Left lung (tissue), 10 donors: ENCODE measurements around the gene GPD2. TPM values are rescaled to one million over a fixed set of nuclear protein-coding genes. Genes with fewer than 3 reads are reported as not detected.
"Not testable (repeated sequence)": the region's sequence is repeated elsewhere in the genome, so short reads cannot be mapped to it uniquely, and the experiment has no call there.

Experiments
- ATAC-seq: fragments of 200-7000 bp; cut with Tn5 transposase; one replicate; pipeline ENCODE4 v1.9.1; 2020; ENCODE audit warnings: moderate library complexity
- DNase-seq, 4 donors: peaks; one replicate each; pipeline ENCODE4 v3.0.0-alpha.2; 2013 to 2020
- H3K27ac ChIP-seq, 2 donors: fragments of 200-600 bp; sonication (generic) in 1 of 2; one replicate each; pipeline versions ENCODE4 v1.5.0 to v1.8.0; 2020 to 2021
- H3K27me3 ChIP-seq, 2 donors: fragments of 200-600 bp; sonication (generic) in 1 of 2; one replicate each; pipeline versions ENCODE4 v1.5.0 to v1.8.0; 2020 to 2021
- H3K36me3 ChIP-seq, 2 donors: fragments of 200-600 bp; sonication (generic) in 1 of 2; one replicate each; pipeline versions ENCODE4 v1.5.0 to v1.8.0; 2020 to 2021
- H3K4me1 ChIP-seq, 2 donors: fragments of 200-600 bp; one replicate each; pipeline ENCODE4 v1.8.0; 2021
- H3K4me3 ChIP-seq, 2 donors: fragments of 200-600 bp; sonication (generic) in 1 of 2; one replicate each; pipeline versions ENCODE4 v1.5.0 to v1.8.0; 2020 to 2021; ENCODE audit warnings: mild to moderate bottlenecking in 1 of 2
- H3K9me3 ChIP-seq, 2 donors: fragments of 200-600 bp; sonication (generic) in 1 of 2; one replicate each; pipeline versions ENCODE4 v1.5.0 to v1.8.0; 2020 to 2021
- intact Hi-C, 2 donors: fragments of 100-400 bp; cut with DNase I; formaldehyde crosslinking; loops; one replicate each; pipeline versions ENCODE4 v1.11.2 to v1.14.2; 2022
- polyA plus RNA-seq, 6 donors: library from polyadenylated mRNA; unstranded; fragments of 120-200 nt; gene quantifications; one replicate each; pipeline ENCODE4 v1.2.1, GENCODE V29; 2013; ENCODE audit not compliant: insufficient read length in 6 of 6
- total RNA-seq, 2 donors: library from RNA; stranded (reverse); fragmentation: NEBNext Ultra II Directional; extraction: Animal tissue kit (Norgen Biotek cat#: 25700); gene quantifications; one replicate each; pipeline ENCODE4 v1.2.1, GENCODE V29; 2021
- TF ChIP-seq, protein P1 (sequence below), 2 donors: fragments of 200-600 bp; sonication (generic) in 1 of 2; IDR thresholded peaks; one replicate each; pipeline versions ENCODE4 v1.5.0 to v1.8.0; 2021; ENCODE audit warnings: antibody characterized with exemption in 2 of 2
- donor health status: DM: no; HTN: yes; CAD: no.
- donor health status: DM: no; HTN: no; CAD: no.

The GPD2 gene
- total and polyA plus RNA-seq, 8 donors: 23.7 to 44.3 (median 26.8) TPM

DNA sequence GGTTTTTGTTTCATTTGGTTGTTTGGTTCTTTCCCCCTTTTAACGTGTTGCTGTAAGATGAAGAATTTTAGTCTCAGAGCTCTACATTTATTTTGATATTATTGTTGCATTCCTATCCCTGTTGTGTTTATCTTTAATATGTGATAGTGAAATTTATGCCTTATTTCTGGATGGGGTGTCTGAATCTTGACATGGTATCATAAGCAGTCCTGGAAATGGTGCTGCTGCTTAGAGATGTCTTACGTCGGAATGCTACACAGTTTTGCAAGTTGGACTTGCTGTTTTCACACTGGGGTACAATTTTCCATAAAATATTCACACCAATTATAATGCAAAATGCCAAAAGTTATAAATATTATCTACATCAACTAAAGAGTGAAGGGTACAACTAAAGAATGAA, 164.0 kb downstream of the GPD2 start:
- ATAC-seq: no peak
- intact Hi-C loops: no loop called here
- Histone ChIP-seq H3K4me1 (no peaks in the 10 kb centered on the region), H3K27ac (no peak overlapping the region), H3K9me3 (no peaks in the 10 kb centered on the region), H3K27me3 (no peaks in the 10 kb centered on the region), H3K4me3 (no peak overlapping the region), H3K36me3 (no peaks in the 10 kb centered on the region)
- TF ChIP-seq, protein P1, sequence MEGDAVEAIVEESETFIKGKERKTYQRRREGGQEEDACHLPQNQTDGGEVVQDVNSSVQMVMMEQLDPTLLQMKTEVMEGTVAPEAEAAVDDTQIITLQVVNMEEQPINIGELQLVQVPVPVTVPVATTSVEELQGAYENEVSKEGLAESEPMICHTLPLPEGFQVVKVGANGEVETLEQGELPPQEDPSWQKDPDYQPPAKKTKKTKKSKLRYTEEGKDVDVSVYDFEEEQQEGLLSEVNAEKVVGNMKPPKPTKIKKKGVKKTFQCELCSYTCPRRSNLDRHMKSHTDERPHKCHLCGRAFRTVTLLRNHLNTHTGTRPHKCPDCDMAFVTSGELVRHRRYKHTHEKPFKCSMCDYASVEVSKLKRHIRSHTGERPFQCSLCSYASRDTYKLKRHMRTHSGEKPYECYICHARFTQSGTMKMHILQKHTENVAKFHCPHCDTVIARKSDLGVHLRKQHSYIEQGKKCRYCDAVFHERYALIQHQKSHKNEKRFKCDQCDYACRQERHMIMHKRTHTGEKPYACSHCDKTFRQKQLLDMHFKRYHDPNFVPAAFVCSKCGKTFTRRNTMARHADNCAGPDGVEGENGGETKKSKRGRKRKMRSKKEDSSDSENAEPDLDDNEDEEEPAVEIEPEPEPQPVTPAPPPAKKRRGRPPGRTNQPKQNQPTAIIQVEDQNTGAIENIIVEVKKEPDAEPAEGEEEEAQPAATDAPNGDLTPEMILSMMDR (IDR thresholded peaks at IDR 0.05): no peak
- DNase-seq: no peak

DNA sequence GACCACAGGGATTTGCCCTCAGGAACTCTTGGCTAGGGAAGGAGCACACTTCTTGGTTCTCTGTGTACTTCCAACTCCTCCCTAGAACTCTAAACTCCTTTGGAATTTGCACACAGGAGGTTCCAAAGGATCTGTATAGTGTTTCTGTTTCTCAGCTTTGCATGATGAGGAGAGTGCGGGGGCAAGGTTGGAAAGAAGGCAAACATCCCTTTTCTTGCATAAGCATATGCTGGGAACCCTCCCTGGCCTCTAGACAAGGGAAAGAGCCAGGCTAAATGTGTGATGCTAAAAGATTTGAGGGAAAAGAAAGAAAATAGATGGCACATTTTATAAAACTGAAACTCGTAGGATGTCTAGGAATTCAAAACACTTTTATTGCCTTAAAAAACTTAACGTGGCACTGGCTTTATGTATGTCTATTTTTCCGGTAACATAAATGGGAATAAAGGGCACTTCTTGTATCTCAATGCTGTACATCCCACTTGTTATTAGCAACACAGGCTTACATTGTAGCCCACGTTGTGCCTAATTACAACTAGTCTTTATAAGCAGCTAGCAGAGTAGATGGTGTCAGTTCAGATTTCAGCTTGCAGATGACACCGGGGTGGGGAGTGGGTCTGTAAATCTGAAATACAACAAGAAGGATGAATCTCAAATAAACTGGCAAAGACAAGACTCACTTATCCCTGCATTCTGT, 165.8 kb downstream of the GPD2 start:
- intact Hi-C loops: no loop called here
- no peak overlapping the region for H3K27ac ChIP-seq
- ATAC-seq (no peak), DNase-seq (no peak)
- H3K9me3 ChIP-seq: no peaks in the 10 kb centered on the region
- TF ChIP-seq, protein P1 (IDR thresholded peaks at IDR 0.05): no peak
- no peaks in the 10 kb centered on the region for H3K4me1 ChIP-seq
- no peaks in the 10 kb centered on the region for H3K27me3 ChIP-seq
- no peaks in the 10 kb centered on the region for H3K36me3 ChIP-seq
- H3K4me3 ChIP-seq: no peak overlapping the region

DNA sequence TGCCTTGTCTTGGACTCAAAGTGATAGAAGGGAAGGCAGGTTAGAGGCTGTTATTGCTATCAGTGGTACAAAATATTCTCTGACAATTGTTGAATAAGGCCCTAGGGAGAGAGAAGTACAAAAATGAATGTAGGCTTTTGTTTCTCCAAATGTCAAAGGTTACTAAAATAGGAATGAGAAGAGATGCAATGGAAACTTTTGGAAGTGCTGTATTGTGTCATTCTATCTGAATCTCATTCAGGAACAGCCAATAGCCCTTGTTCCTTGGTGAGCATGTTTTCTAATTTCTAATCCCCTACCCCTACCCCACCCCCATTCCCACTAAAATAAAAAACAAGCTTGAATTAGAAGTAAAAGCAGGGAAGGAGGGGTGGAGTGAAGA, 166.4 kb downstream of the GPD2 start:
- Histone ChIP-seq H3K27me3 (no peaks in the 10 kb centered on the region), H3K27ac (no peak overlapping the region), H3K4me3 (no peak overlapping the region), H3K9me3 (no peaks in the 10 kb centered on the region), H3K36me3 (no peaks in the 10 kb centered on the region), H3K4me1 (no peaks in the 10 kb centered on the region)
- ATAC-seq (no peak), DNase-seq (no peak)
- TF ChIP-seq, protein P1 (IDR thresholded peaks at IDR 0.05): no peak
- intact Hi-C loops: no loop called here

DNA sequence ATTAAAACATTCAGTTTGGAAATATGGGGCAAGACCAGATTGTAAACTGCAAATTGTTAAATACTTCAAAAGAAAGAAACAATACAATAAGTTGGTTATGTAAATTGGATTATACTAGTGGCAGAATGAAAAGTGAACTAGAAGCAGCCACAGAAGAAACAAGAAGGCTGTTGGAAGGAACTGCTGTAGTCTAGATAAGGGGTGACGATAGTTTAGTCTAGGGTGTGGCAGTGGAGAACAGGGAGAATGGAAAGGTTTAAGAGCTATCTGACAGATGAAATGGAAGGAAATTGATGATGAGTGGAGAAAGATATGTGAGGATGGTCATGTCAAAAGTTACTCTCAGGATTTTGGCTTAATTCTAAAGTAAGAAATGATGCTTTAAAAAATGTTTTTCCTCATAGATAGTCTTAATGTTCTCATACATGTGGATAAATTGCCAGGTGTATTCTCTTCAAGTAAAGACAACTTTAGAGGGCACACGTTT, 179.7 kb downstream of the GPD2 start:
- TF ChIP-seq, protein P1 (IDR thresholded peaks at IDR 0.05): no peak
- no peak for ATAC-seq

DNA sequence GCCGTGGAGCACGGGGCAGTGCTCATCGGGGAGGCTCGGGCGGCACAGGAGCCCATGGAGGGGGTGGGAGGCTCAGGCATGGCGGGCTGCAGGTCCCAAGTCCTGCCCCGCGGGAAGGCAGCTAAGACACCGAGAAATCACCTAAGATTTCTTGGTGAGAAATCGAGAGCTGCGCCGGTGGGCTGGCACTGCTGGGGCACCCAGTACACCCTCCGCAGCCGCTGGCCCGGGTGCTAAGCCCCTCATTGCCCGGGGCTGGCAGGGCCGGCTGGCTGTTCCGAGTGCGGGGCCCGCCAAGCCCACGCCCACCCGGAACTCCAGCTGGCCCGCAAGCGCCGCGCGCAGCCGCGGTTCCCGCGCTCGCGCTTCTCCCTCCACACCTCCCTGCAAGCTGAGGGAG, 181.9 kb downstream of the GPD2 start:
- DNase-seq: peak in 1 of 4 donors; percentile 47
- intact Hi-C loops, H3K9me3 ChIP-seq, H3K4me3 ChIP-seq, H3K27ac ChIP-seq, H3K27me3 ChIP-seq, ATAC-seq, H3K36me3 ChIP-seq, H3K4me1 ChIP-seq: not testable (repeated sequence)

More for the DNA sequence above, 179.7 kb downstream of the GPD2 start:
- Histone ChIP-seq H3K4me3 (no peak overlapping the region), H3K36me3 (no peaks in the 10 kb centered on the region), H3K9me3 (no peaks in the 10 kb centered on the region), H3K27me3 (no peaks in the 10 kb centered on the region), H3K27ac (no peak overlapping the region), H3K4me1 (no peaks in the 10 kb centered on the region)
- intact Hi-C loops: no loop called here
- no peak for DNase-seq
